RWPE1 (cell line): ENCODE data around the gene SUPT5H.

Experiments used
- CTCF ChIA-PET: fragments of 350-600 bp; sonication (Branson Sonifier 250); formaldehyde crosslinking; extraction: SDS; loops from one replicate; lab custom pipeline; 2021; lab: Yijun Ruan, JAX
- POLR2A ChIA-PET: fragments of 400-600 bp; formaldehyde crosslinking; extraction: SDS; loops from one replicate; lab custom pipeline; 2020; ENCODE audit warnings: antibody characterized with exemption; ENCODE audit not compliant: low non-redundant PET; lab: Yijun Ruan, JAX
- DNase-seq: peaks from one replicate; pipeline ENCODE4 v3.0.0; 2012; ENCODE audit warnings: low spot score
- H3K27ac ChIP-seq: fragments of 450-650 bp; 2 replicates; pipeline ENCODE4 v1.5.1; 2017
- TF ChIP-seq, protein P1 (sequence below): fragments of 450-650 bp; conservative IDR thresholded peaks from 2 replicates; pipeline ENCODE4 v1.5.1; 2017; ENCODE audit warnings: low read depth, mild to moderate bottlenecking

Gene SUPT5H

GRCh38 chr19:39483141-39483540 lies 37.8 kb downstream of the SUPT5H start:
- TF ChIP-seq, protein P1, sequence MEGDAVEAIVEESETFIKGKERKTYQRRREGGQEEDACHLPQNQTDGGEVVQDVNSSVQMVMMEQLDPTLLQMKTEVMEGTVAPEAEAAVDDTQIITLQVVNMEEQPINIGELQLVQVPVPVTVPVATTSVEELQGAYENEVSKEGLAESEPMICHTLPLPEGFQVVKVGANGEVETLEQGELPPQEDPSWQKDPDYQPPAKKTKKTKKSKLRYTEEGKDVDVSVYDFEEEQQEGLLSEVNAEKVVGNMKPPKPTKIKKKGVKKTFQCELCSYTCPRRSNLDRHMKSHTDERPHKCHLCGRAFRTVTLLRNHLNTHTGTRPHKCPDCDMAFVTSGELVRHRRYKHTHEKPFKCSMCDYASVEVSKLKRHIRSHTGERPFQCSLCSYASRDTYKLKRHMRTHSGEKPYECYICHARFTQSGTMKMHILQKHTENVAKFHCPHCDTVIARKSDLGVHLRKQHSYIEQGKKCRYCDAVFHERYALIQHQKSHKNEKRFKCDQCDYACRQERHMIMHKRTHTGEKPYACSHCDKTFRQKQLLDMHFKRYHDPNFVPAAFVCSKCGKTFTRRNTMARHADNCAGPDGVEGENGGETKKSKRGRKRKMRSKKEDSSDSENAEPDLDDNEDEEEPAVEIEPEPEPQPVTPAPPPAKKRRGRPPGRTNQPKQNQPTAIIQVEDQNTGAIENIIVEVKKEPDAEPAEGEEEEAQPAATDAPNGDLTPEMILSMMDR = no peak
- POLR2A ChIA-PET = no interaction called here
- CTCF ChIA-PET = no interaction called here
- no peak for DNase-seq
- H3K27ac ChIP-seq = peak overlapping the region; percentile 32; the same call in 1 of the 2 replicates

DNA sequence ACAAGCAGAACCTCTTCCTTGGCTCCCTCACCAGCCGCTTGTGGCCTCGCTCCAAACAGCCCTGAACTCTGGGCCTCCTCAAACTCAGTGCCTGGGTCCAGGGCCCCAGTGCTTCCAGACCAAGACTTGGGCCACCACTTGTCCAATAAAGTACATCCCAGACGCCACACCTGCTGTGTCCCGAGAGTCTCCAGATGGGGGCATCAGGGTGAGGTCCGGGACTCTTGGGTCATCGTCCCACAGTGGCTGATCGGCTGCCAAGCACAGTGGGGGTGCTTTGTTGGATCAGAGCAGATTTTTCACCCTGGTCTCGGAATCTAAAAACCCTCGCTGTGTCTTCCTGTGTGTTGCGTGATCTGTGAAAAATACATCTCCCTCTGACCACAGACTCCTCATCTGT lies 44.4 kb downstream of the SUPT5H start:
- DNase-seq = no peak
- ChIA-PET CTCF (interaction anchor here (0.6 kb wide), 1 partner anchor 211 kb away, joined by 4 read pairs; no protein-coding TSS in a partner anchor), POLR2A (interaction anchor here (0.6 kb wide), 1 partner anchor 46 kb away, joined by 3 read pairs; no protein-coding TSS in a partner anchor)
- TF ChIP-seq, protein P1 = no peak
- H3K27ac ChIP-seq = no peak overlapping the region

DNA sequence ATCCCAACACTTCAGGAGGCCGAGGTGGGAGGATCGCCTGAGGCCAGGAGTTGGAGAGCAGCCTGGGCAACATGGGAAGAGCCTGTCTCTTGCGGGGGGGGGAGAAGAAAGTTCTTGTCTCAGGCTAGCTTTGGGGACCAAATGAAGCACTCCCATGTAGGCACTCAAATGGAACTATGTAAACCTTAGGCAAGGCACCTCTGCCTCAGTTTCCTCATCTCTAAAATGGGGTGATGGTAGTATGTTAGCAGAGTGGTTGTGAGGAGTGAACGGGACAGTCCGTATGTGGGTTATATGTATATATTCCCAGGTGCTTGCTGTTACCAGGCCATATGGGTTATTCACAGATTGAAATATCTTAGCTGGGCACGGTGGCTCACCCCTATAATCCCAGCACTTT lies 46.8 kb downstream of the SUPT5H start:
- no peak for DNase-seq
- ChIA-PET POLR2A (no interaction called here), CTCF (interaction anchor here (0.6 to 1.1 kb wide), 2 partner anchors 40 to 967 kb away, joined by 5 to 7 read pairs; partner anchors contain the start of gene EID2B)
- TF ChIP-seq, protein P1 = no peak
- H3K27ac ChIP-seq = no peak overlapping the region

GRCh38 chr19:39492788-39493187 lies 47.4 kb downstream of the SUPT5H start:
- DNase-seq = no peak
- H3K27ac ChIP-seq = peak overlapping the region; percentile 54
- ChIA-PET CTCF (no interaction called here), POLR2A (interaction anchor here (0.5 kb wide), 1 partner anchor 50 kb away, joined by 3 read pairs; no protein-coding TSS in a partner anchor)
- TF ChIP-seq, protein P1 = no peak

GRCh38 chr19:39494661-39495060 lies 49.3 kb downstream of the SUPT5H start:
- POLR2A ChIA-PET = interaction anchor here (0.5 to 0.7 kb wide), 2 partner anchors 9 to 78 kb away, joined by 4 read pairs; no protein-coding TSS in a partner anchor
- DNase-seq = no peak
- CTCF ChIA-PET = interaction anchor here (0.6 kb wide), 1 partner anchor 138 kb away, joined by 3 read pairs; no protein-coding TSS in a partner anchor
- peak overlapping the region; percentile 5; the same call in 1 of the 2 replicates for H3K27ac ChIP-seq
- TF ChIP-seq, protein P1 = no peak

GRCh38 chr19:39496063-39496462 lies 50.7 kb downstream of the SUPT5H start:
- TF ChIP-seq, protein P1 = no peak
- ChIA-PET POLR2A (no interaction called here), CTCF (interaction anchor here (0.5 to 0.6 kb wide), 2 partner anchors 162 to 638 kb away, joined by 3 read pairs; no protein-coding TSS in a partner anchor)
- no peak for DNase-seq
- no peak overlapping the region for H3K27ac ChIP-seq
